Measurements from ENCODE around the gene TMEM39A. TPM values are rescaled to one million over a fixed set of nuclear protein-coding genes. Genes with fewer than 3 reads are reported as not detected.
A peak's percentile ranks its signal among the peaks of the same experiment; 100 is the strongest.

TMEM39A gene
- total and polyA plus RNA-seq, 10 of the 15 experiments (the other 5 are each of a cell fraction or from before 2014, with no cell fraction given), result 10.8 to 44.7 (median 33.2) TPM

DNA sequence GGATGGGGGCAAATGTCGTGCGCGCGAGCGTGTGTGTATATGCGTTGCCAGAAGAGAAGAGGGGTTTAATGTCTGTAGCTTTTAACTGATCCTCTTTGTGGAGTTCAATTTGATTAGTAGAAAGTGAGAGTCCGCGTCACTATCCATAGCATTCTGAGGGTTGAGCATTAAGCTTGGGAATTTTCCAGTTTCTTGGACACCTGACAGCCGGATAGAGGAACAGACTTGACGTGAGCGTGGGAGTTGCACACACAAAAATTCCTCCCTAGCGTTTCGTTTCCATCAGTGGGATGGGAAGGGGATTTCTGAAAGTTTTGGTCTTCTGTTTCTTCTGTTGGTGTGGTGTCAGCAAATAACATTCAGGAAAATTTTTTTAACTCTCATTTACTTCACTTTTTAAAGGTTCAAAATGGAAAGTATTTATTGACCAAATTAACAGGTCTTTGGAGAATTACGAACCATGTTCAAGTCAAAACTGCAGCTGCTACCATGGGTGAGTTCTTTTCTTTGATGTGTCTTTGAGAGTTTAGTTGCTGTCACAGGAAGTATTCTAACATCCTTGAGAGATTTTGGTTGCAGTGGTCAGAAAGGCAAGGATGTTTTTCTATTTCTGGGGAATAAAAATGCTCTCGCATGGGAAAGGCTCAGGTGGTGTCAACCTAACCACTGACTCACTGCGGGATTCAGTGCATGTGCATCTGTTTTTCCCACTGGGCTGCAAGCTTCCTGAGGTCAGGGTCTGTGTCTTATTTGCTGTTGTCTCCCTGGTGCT, 6.2 kb upstream of the TMEM39A start (continued):
- TF ChIP-seq, protein P1, sequence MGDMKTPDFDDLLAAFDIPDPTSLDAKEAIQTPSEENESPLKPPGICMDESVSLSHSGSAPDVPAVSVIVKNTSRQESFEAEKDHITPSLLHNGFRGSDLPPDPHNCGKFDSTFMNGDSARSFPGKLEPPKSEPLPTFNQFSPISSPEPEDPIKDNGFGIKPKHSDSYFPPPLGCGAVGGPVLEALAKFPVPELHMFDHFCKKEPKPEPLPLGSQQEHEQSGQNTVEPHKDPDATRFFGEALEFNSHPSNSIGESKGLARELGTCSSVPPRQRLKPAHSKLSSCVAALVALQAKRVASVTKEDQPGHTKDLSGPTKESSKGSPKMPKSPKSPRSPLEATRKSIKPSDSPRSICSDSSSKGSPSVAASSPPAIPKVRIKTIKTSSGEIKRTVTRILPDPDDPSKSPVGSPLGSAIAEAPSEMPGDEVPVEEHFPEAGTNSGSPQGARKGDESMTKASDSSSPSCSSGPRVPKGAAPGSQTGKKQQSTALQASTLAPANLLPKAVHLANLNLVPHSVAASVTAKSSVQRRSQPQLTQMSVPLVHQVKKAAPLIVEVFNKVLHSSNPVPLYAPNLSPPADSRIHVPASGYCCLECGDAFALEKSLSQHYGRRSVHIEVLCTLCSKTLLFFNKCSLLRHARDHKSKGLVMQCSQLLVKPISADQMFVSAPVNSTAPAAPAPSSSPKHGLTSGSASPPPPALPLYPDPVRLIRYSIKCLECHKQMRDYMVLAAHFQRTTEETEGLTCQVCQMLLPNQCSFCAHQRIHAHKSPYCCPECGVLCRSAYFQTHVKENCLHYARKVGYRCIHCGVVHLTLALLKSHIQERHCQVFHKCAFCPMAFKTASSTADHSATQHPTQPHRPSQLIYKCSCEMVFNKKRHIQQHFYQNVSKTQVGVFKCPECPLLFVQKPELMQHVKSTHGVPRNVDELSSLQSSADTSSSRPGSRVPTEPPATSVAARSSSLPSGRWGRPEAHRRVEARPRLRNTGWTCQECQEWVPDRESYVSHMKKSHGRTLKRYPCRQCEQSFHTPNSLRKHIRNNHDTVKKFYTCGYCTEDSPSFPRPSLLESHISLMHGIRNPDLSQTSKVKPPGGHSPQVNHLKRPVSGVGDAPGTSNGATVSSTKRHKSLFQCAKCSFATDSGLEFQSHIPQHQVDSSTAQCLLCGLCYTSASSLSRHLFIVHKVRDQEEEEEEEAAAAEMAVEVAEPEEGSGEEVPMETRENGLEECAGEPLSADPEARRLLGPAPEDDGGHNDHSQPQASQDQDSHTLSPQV (IDR thresholded peaks at IDR 0.05), result no peak
- TF ChIP-seq MTA2 (IDR thresholded peaks at IDR 0.05; ENCODE audit: low read depth) (0 out of 2 replicates have a peak, but pooled peaks have one; percentile 20), CEBPB (IDR thresholded peaks at IDR 0.05; ENCODE audit: borderline replicate concordance in 1 of 2, low read depth in 2 of 2, low read length in 2 of 2) (no peak), NRF1 (conservative IDR thresholded peaks at IDR 0.05; ENCODE audit: low read depth, low read length) (no peak), POLR2A (IDR thresholded peaks at IDR 0.05; ENCODE audit: low read depth, low read length) (no peak), CBFB (IDR thresholded peaks at IDR 0.05; ENCODE audit: low read depth) (no peak), HCFC1 (IDR thresholded peaks at IDR 0.05; ENCODE audit: low read length) (no peak), FOS (IDR thresholded peaks at IDR 0.05; ENCODE audit: borderline replicate concordance, extremely low read depth, insufficient read length) (no peak), HDAC2 (IDR thresholded peaks at IDR 0.05) (no peak), CHD4 (IDR thresholded peaks at IDR 0.05) (no peak), ASH2L (IDR thresholded peaks at IDR 0.05; ENCODE audit: borderline replicate concordance, low read depth) (no peak), MEF2B (IDR thresholded peaks at IDR 0.05; ENCODE audit: partially characterized antibody, poor library complexity, severe bottlenecking) (no peak), CBX5 (IDR thresholded peaks at IDR 0.05; ENCODE audit: low read depth) (no peak)
- TF ChIP-seq, protein P2, sequence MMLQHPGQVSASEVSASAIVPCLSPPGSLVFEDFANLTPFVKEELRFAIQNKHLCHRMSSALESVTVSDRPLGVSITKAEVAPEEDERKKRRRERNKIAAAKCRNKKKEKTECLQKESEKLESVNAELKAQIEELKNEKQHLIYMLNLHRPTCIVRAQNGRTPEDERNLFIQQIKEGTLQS (IDR thresholded peaks at IDR 0.05; ENCODE audit: borderline replicate concordance, extremely low read depth, low read depth, low read length), result no peak
- TF ChIP-seq, protein P3, sequence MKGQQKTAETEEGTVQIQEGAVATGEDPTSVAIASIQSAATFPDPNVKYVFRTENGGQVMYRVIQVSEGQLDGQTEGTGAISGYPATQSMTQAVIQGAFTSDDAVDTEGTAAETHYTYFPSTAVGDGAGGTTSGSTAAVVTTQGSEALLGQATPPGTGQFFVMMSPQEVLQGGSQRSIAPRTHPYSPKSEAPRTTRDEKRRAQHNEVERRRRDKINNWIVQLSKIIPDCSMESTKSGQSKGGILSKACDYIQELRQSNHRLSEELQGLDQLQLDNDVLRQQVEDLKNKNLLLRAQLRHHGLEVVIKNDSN (IDR thresholded peaks at IDR 0.05; ENCODE audit: borderline replicate concordance, extremely low read length, insufficient read depth, low read depth, low read length), result no peak
- TF ChIP-seq, protein P4, sequence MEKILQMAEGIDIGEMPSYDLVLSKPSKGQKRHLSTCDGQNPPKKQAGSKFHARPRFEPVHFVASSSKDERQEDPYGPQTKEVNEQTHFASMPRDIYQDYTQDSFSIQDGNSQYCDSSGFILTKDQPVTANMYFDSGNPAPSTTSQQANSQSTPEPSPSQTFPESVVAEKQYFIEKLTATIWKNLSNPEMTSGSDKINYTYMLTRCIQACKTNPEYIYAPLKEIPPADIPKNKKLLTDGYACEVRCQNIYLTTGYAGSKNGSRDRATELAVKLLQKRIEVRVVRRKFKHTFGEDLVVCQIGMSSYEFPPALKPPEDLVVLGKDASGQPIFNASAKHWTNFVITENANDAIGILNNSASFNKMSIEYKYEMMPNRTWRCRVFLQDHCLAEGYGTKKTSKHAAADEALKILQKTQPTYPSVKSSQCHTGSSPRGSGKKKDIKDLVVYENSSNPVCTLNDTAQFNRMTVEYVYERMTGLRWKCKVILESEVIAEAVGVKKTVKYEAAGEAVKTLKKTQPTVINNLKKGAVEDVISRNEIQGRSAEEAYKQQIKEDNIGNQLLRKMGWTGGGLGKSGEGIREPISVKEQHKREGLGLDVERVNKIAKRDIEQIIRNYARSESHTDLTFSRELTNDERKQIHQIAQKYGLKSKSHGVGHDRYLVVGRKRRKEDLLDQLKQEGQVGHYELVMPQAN (conservative IDR thresholded peaks at IDR 0.05), result no peak
- TF ChIP-seq, protein P5, sequence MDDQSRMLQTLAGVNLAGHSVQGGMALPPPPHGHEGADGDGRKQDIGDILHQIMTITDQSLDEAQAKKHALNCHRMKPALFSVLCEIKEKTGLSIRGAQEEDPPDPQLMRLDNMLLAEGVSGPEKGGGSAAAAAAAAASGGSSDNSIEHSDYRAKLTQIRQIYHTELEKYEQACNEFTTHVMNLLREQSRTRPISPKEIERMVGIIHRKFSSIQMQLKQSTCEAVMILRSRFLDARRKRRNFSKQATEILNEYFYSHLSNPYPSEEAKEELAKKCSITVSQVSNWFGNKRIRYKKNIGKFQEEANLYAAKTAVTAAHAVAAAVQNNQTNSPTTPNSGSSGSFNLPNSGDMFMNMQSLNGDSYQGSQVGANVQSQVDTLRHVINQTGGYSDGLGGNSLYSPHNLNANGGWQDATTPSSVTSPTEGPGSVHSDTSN (IDR thresholded peaks at IDR 0.05; ENCODE audit: insufficient replicate concordance, low read depth, low read length), result no peak
- TF ChIP-seq, protein P6, sequence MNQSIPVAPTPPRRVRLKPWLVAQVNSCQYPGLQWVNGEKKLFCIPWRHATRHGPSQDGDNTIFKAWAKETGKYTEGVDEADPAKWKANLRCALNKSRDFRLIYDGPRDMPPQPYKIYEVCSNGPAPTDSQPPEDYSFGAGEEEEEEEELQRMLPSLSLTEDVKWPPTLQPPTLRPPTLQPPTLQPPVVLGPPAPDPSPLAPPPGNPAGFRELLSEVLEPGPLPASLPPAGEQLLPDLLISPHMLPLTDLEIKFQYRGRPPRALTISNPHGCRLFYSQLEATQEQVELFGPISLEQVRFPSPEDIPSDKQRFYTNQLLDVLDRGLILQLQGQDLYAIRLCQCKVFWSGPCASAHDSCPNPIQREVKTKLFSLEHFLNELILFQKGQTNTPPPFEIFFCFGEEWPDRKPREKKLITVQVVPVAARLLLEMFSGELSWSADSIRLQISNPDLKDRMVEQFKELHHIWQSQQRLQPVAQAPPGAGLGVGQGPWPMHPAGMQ (IDR thresholded peaks at IDR 0.05; ENCODE audit: borderline replicate concordance), result no peak

Measured in GM12878 (cell line).